ENCODE data around the gene PHF19.
A peak's percentile ranks its signal among the peaks of the same experiment; 100 is the strongest.

PHF19 gene

DNA sequence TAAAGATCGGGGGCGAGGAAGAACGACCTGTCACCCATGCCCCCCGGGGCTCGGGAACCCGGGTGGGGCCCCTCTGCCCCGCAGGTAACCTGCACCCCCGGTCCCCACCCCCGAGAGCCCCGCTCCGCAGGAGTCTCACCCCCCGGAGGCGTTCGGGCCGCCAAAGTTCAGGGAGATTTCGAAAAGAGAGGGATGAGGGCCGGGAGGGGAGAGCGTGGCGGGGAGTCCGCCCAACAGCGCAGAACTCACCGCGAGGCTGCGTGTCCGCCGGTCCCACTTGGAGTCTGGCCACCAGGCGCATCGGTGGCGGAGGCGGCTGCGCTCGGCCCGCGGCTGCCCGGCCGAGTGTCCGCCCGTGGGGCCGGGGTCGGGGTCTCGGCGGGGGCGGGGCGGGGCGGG lies at the start of gene PHF19:
PHF19 (minus strand) TSS at position 347 of the 399 bp plus-strand sequence. CDS start 2,447 bp downstream, outside the sequence.
- TF ChIP-seq, protein P1, sequence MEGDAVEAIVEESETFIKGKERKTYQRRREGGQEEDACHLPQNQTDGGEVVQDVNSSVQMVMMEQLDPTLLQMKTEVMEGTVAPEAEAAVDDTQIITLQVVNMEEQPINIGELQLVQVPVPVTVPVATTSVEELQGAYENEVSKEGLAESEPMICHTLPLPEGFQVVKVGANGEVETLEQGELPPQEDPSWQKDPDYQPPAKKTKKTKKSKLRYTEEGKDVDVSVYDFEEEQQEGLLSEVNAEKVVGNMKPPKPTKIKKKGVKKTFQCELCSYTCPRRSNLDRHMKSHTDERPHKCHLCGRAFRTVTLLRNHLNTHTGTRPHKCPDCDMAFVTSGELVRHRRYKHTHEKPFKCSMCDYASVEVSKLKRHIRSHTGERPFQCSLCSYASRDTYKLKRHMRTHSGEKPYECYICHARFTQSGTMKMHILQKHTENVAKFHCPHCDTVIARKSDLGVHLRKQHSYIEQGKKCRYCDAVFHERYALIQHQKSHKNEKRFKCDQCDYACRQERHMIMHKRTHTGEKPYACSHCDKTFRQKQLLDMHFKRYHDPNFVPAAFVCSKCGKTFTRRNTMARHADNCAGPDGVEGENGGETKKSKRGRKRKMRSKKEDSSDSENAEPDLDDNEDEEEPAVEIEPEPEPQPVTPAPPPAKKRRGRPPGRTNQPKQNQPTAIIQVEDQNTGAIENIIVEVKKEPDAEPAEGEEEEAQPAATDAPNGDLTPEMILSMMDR (conservative IDR thresholded peaks at IDR 0.05; ENCODE audit: control insufficient read depth, insufficient read depth, low read depth, low read length) = no peak

DNA sequence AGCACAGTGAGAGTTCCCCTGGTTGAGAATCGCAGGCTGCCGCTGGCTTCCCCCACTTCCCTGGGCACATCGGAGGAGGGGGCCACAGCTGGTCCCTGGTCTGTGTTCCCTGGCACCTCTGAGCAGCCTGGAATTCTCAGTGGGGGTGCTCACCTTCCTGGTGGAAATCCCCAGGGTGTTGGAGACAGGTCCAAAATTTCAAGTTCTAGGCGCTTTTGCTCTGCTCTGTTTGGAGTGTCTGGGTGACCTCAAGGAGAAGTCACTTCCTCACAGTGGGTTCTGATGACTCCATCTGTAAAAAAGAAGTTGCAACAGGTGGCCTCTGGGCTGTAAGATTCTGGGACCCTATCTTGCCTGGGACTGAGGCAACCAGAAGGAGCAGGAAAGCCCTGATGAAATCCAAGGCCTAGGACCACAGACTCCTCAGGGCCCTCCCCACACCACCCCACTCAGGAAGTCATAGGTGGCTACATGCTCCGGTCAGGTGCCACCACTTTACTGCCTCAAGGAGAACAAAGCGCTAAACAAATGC lies 49.5 kb upstream of the PHF19 start, which contains the start of gene TRAF1:
TRAF1 (minus strand) TSS at position 400 of the 532 bp plus-strand sequence. CDS start 721 bp downstream, outside the sequence.
- H3K4me3 ChIP-seq (ENCODE audit: control insufficient read depth, low read depth, low read length) = no peak within 1 kb of the TSS
- TF ChIP-seq, protein P1 (conservative IDR thresholded peaks at IDR 0.05; ENCODE audit: control insufficient read depth, insufficient read depth, low read depth, low read length) = no peak
- DNase-seq (ENCODE audit: low read depth) = no peak

More for the DNA sequence above, at the start of gene PHF19:
- H3K4me3 ChIP-seq (ENCODE audit: control insufficient read depth, low read depth, low read length) = peak within 1 kb of the TSS; percentile 72
- DNase-seq (ENCODE audit: low read depth) = peak; percentile 36

DNA sequence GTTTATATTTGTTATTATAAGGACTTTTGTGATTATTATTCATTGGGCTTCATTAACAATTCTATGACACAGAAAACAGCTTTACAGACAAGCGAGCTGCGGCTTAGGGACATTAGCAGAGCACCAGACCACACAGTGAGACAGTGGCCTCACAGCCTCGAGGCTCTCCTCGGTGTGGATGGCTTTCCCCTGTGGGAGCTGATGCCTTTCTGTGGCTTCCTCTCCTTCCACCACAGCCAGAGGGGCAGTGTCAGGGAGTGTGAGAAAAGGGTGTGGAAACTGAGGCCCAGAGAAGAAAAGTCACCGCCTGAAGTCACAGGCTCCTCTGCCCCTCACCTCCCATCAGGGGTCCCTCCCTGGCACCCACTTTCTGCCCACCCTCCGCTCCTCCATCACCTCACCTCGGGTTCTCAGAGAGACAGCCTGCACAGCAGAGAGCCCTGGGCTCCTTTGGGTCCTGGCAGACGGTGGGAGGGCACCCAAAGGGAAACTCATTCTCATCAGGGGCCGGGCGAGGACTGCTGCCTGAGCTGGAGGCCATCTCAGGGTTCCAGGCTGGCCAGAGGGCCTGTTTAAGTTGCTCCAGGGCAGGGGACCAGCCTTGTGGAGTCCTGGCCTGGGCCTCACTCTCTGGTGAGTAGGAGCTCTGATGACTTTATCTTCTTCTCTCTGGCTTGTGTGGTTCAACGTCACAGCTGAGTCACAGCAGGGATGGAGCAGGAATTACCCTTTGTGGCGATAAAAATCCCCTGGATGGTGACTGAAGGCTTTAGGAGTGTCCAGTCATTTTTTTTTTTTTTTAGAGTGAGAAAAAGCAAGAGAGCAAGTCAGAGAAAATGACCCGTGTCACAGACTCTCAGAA lies 48.8 kb upstream of the PHF19 start:
- peak; percentile 95 for DNase-seq (ENCODE audit: low read depth)
- no peak overlapping the region for H3K4me3 ChIP-seq (ENCODE audit: control insufficient read depth, low read depth, low read length)
- TF ChIP-seq, protein P1 (conservative IDR thresholded peaks at IDR 0.05; ENCODE audit: control insufficient read depth, insufficient read depth, low read depth, low read length) = no peak

DNA sequence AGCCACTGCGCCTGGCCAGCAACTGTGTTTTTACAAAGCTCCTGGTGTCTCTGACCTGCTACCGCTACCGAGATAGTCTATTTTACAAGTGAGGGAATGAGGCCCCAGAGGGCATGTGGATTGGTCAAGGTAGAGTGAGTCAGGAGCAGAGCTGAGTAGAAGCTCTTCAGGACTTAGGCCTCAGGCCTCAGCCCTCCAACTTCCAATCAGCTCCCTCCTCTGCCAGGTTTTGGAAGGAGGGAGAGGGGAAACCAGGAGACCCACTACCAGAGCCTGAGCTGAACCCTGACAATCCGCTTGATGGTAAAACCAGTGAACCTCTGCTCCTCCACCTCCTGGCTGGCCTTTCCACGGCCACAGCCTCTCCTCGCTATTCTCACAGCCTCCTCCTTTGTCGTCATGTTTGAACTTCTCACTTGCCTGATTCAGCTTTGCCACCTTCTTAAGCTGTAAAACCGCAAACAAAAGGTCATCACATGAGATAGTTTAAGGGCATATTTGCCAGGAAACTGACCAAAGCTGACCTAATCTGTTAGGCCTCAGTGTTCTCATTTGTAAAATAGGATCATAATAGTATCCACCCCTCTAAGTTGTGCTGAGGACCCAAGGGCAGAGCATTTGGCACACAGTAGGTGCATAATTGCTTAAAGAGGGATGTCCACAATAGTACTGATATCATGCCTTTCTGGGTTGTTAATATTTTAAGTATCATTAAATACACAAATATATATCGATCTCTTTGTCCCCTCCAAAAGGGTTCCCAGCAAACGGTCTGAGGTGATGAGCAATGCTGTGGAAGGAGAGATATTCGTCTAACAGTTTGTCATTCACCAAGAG lies 47.9 kb upstream of the PHF19 start:
- no peak for DNase-seq (ENCODE audit: low read depth)
- TF ChIP-seq, protein P1 (conservative IDR thresholded peaks at IDR 0.05; ENCODE audit: control insufficient read depth, insufficient read depth, low read depth, low read length) = no peak
- H3K4me3 ChIP-seq (ENCODE audit: control insufficient read depth, low read depth, low read length) = no peak overlapping the region

DNA sequence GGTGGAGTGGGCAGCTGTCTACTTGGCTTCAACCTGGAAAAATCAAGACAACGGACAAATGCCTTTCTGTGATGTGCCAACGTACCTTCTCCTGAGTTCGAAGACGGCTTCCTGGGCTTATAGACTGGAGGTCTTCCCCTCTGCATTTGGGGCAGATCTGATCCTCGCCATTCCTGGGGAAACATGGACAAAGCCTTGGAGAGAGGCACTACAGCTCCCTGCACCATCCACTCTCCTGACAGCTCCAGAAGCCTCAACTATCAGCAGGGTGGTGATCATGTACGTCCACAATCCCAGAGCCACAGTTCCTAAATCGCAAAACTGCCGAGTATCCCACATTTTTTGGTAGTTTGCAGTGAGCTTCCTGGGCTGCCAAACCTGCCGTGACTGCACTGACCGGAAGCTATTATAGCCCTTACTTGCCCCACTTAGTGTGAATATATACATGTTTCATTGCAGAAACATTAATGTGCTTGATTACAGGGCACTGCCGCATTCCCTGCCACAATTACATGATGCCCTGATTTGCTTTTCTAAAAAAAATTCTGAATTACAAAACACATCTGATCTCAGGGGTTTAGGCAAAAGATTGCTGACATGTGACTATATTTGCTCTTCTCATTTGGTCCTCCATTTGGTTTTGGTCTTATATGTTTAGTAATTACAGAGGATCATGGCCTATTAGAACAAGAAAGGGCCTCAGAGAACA lies 46.8 kb upstream of the PHF19 start:
- DNase-seq (ENCODE audit: low read depth) = no peak
- TF ChIP-seq, protein P1 (conservative IDR thresholded peaks at IDR 0.05; ENCODE audit: control insufficient read depth, insufficient read depth, low read depth, low read length) = no peak
- no peak overlapping the region for H3K4me3 ChIP-seq (ENCODE audit: control insufficient read depth, low read depth, low read length)

All from fibroblast of mammary gland (primary cell).